ENCODE results near the gene USP6NL.

USP6NL gene

DNA sequence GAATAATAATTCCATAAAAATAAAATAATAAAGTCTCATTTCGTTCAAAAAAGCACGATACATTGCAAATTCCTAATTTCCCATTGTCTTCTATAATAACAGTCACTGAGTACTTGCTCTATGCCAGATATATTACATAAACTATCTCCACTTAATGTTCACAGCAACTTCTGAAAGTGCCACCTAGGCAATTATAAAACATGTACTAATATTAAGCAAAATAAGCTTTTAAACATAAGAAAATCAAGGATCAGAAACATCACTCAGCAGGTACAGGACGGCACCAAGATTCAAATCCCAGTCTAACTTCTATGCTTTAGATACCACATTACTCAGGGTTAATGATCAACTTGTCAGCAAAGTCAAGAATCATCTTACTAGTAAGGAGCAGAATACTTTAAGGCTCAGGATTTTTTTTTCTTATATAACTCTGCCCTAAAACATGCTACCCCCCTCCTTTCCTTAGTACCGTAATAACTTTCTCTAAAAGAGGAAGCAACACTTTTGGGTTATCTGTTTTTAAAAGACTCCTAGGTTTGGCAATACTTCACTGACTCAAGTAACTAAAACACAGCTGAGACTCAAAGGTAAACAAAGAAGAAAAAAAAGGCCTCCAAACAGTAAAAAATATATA lies 51.3 kb downstream of the USP6NL start:
- Histone ChIP-seq H3K4me3 (ENCODE audit: low read length) (no peak overlapping the region), H3K36me3 (ENCODE audit: control insufficient read depth, low read depth, low read length) (no peaks in the 10 kb centered on the region), H3K27ac (ENCODE audit: low read length) (no peak overlapping the region), H3K27me3 (ENCODE audit: control insufficient read depth, insufficient read depth, low read length) (no peaks in the 10 kb centered on the region), H3K4me1 (ENCODE audit: control insufficient read depth, low read depth, low read length) (no peaks in the 10 kb centered on the region), H3K9me3 (ENCODE audit: control insufficient read depth, low read depth, low read length) (no peaks in the 10 kb centered on the region), H3K9ac (ENCODE audit: low read length) (no peak overlapping the region)

- Histone ChIP-seq H3K9ac (ENCODE audit: low read length) (no peak overlapping the region), H3K27ac (ENCODE audit: low read length) (no peak overlapping the region), H3K27me3 (ENCODE audit: control insufficient read depth, insufficient read depth, low read length) (no peaks in the 10 kb centered on the region), H3K36me3 (ENCODE audit: control insufficient read depth, low read depth, low read length) (no peaks in the 10 kb centered on the region), H3K4me1 (ENCODE audit: control insufficient read depth, low read depth, low read length) (no peaks in the 10 kb centered on the region), H3K4me3 (ENCODE audit: low read length) (no peak overlapping the region), H3K9me3 (ENCODE audit: control insufficient read depth, low read depth, low read length) (no peaks in the 10 kb centered on the region)
Measured at GRCh38 chr10:11557967-11558366, 53.5 kb downstream of the USP6NL start.

- H3K4me1 ChIP-seq (ENCODE audit: control insufficient read depth, low read depth, low read length): peaks cover 3% of the 10 kb centered on the region
- H3K9me3 ChIP-seq (ENCODE audit: control insufficient read depth, low read depth, low read length): no peaks in the 10 kb centered on the region
- H3K27me3 ChIP-seq (ENCODE audit: control insufficient read depth, insufficient read depth, low read length): no peaks in the 10 kb centered on the region
- no peaks in the 10 kb centered on the region for H3K36me3 ChIP-seq (ENCODE audit: control insufficient read depth, low read depth, low read length)
- H3K4me3 ChIP-seq (ENCODE audit: low read length): no peak overlapping the region
- H3K9ac ChIP-seq (ENCODE audit: low read length): no peak overlapping the region
- no peak overlapping the region for H3K27ac ChIP-seq (ENCODE audit: low read length)
Measured at GRCh38 chr10:11557513-11557912, 53.9 kb downstream of the USP6NL start.

GRCh38 chr10:11555556-11555955 lies 55.9 kb downstream of the USP6NL start:
- no peak overlapping the region for H3K9ac ChIP-seq (ENCODE audit: low read length)
- H3K4me3 ChIP-seq (ENCODE audit: low read length): no peak overlapping the region
- H3K36me3 ChIP-seq (ENCODE audit: control insufficient read depth, low read depth, low read length): no peaks in the 10 kb centered on the region
- peaks cover 7% of the 10 kb centered on the region for H3K4me1 ChIP-seq (ENCODE audit: control insufficient read depth, low read depth, low read length)
- no peak overlapping the region for H3K27ac ChIP-seq (ENCODE audit: low read length)
- no peaks in the 10 kb centered on the region for H3K9me3 ChIP-seq (ENCODE audit: control insufficient read depth, low read depth, low read length)
- H3K27me3 ChIP-seq (ENCODE audit: control insufficient read depth, insufficient read depth, low read length): no peaks in the 10 kb centered on the region

- Histone ChIP-seq H3K4me3 (ENCODE audit: low read length) (no peak overlapping the region), H3K36me3 (ENCODE audit: control insufficient read depth, low read depth, low read length) (no peaks in the 10 kb centered on the region), H3K27me3 (ENCODE audit: control insufficient read depth, insufficient read depth, low read length) (no peaks in the 10 kb centered on the region), H3K27ac (ENCODE audit: low read length) (no peak overlapping the region), H3K9me3 (ENCODE audit: control insufficient read depth, low read depth, low read length) (no peaks in the 10 kb centered on the region), H3K4me1 (ENCODE audit: control insufficient read depth, low read depth, low read length) (peaks cover 7% of the 10 kb centered on the region), H3K9ac (ENCODE audit: low read length) (no peak overlapping the region)
Measured at GRCh38 chr10:11553773-11554381, 57.6 kb downstream of the USP6NL start.

- Histone ChIP-seq H3K4me1 (ENCODE audit: control insufficient read depth, low read depth, low read length) (peaks cover 7% of the 10 kb centered on the region), H3K27me3 (ENCODE audit: control insufficient read depth, insufficient read depth, low read length) (no peaks in the 10 kb centered on the region), H3K27ac (ENCODE audit: low read length) (no peak overlapping the region), H3K4me3 (ENCODE audit: low read length) (no peak overlapping the region), H3K36me3 (ENCODE audit: control insufficient read depth, low read depth, low read length) (no peaks in the 10 kb centered on the region), H3K9me3 (ENCODE audit: control insufficient read depth, low read depth, low read length) (no peaks in the 10 kb centered on the region), H3K9ac (ENCODE audit: low read length) (no peak overlapping the region)
Measured at GRCh38 chr10:11551916-11552602, 59.4 kb downstream of the USP6NL start.

- H3K9me3 ChIP-seq (ENCODE audit: control insufficient read depth, low read depth, low read length): no peaks in the 10 kb centered on the region
- no peaks in the 10 kb centered on the region for H3K27me3 ChIP-seq (ENCODE audit: control insufficient read depth, insufficient read depth, low read length)
- H3K4me3 ChIP-seq (ENCODE audit: low read length): no peak overlapping the region
- no peak overlapping the region for H3K9ac ChIP-seq (ENCODE audit: low read length)
- H3K36me3 ChIP-seq (ENCODE audit: control insufficient read depth, low read depth, low read length): no peaks in the 10 kb centered on the region
- no peak overlapping the region for H3K27ac ChIP-seq (ENCODE audit: low read length)
- H3K4me1 ChIP-seq (ENCODE audit: control insufficient read depth, low read depth, low read length): peaks cover 7% of the 10 kb centered on the region
Measured at GRCh38 chr10:11551104-11551503, 60.3 kb downstream of the USP6NL start.

DNA sequence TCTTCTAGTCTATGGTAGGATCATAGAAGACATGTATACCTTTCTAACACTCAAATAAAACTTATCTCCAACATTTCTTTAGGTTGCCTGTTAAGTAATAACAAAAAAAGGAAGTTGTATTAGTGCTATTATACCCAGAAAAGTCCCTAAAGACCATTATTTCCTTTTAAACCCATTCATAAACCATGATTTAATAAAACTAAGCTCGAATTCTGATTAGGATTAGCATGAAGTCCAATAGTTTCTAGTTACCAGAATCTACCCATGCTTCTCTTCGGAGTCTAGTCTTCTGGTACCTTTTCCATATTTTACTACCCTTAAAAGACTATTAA lies 62.7 kb downstream of the USP6NL start:
- Histone ChIP-seq H3K9me3 (ENCODE audit: control insufficient read depth, low read depth, low read length) (no peaks in the 10 kb centered on the region), H3K4me1 (ENCODE audit: control insufficient read depth, low read depth, low read length) (peaks cover 10% of the 10 kb centered on the region), H3K9ac (ENCODE audit: low read length) (no peak overlapping the region), H3K27me3 (ENCODE audit: control insufficient read depth, insufficient read depth, low read length) (no peaks in the 10 kb centered on the region), H3K36me3 (ENCODE audit: control insufficient read depth, low read depth, low read length) (no peaks in the 10 kb centered on the region), H3K27ac (ENCODE audit: low read length) (no peak overlapping the region), H3K4me3 (ENCODE audit: low read length) (no peak overlapping the region)

- H3K27ac ChIP-seq (ENCODE audit: low read length): no peak overlapping the region
Measured at GRCh38 chr10:11548065-11548767, 63.2 kb downstream of the USP6NL start.

DNA sequence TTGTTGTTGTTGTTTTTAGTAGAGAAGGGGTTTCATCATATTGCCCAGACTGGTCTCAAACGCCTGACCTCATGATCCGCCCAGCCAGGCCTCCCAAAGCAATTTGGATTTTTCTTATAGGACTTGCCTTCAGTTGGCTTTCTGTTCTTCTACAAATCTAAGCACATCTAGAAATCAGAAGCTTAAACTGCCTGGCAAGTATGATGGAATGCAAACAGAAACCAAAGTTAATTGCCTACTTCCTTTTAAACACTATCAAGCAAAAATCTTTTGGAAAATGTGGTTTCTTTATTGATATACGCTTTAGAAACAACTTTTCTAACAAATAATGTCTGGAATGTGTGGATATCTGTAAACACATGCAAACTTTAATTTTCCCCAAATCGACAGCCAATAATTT lies 64.9 kb downstream of the USP6NL start:
- Histone ChIP-seq H3K9ac (ENCODE audit: low read length) (no peak overlapping the region), H3K9me3 (ENCODE audit: control insufficient read depth, low read depth, low read length) (no peaks in the 10 kb centered on the region)

More at GRCh38 chr10:11548065-11548767, 63.2 kb downstream of the USP6NL start:
- H3K36me3 ChIP-seq (ENCODE audit: control insufficient read depth, low read depth, low read length): no peaks in the 10 kb centered on the region
- H3K9ac ChIP-seq (ENCODE audit: low read length): no peak overlapping the region
- H3K27me3 ChIP-seq (ENCODE audit: control insufficient read depth, insufficient read depth, low read length): no peaks in the 10 kb centered on the region
- H3K4me3 ChIP-seq (ENCODE audit: low read length): no peak overlapping the region
- no peaks in the 10 kb centered on the region for H3K9me3 ChIP-seq (ENCODE audit: control insufficient read depth, low read depth, low read length)
- H3K4me1 ChIP-seq (ENCODE audit: control insufficient read depth, low read depth, low read length): peaks cover 10% of the 10 kb centered on the region

GRCh38 chr10:11541296-11541695 lies 70.2 kb downstream of the USP6NL start:
- Histone ChIP-seq H3K36me3 (ENCODE audit: control insufficient read depth, low read depth, low read length) (no peaks in the 10 kb centered on the region), H3K27ac (ENCODE audit: low read length) (no peak overlapping the region), H3K9ac (ENCODE audit: low read length) (no peak overlapping the region), H3K27me3 (ENCODE audit: control insufficient read depth, insufficient read depth, low read length) (no peaks in the 10 kb centered on the region), H3K4me1 (ENCODE audit: control insufficient read depth, low read depth, low read length) (peaks cover 3% of the 10 kb centered on the region), H3K4me3 (ENCODE audit: low read length) (no peak overlapping the region), H3K9me3 (ENCODE audit: control insufficient read depth, low read depth, low read length) (no peaks in the 10 kb centered on the region)

More for the DNA sequence above, 64.9 kb downstream of the USP6NL start:
- H3K4me3 ChIP-seq (ENCODE audit: low read length): no peak overlapping the region
- no peak overlapping the region for H3K27ac ChIP-seq (ENCODE audit: low read length)
- H3K36me3 ChIP-seq (ENCODE audit: control insufficient read depth, low read depth, low read length): no peaks in the 10 kb centered on the region
- no peaks in the 10 kb centered on the region for H3K27me3 ChIP-seq (ENCODE audit: control insufficient read depth, insufficient read depth, low read length)
- H3K4me1 ChIP-seq (ENCODE audit: control insufficient read depth, low read depth, low read length): peaks cover 3% of the 10 kb centered on the region

All from iPS-18a (cell line).